Stimulated activated CD4-positive, alpha-beta T cell treated with anti-CD3 and anti-CD28 coated beads, Interleukin-12 subunit alpha, Interleukin-12 subunit beta, amount 100 ng/mL, for 4 hours (primary cell): ENCODE data around the gene HDAC4.

Experiments
- DNase-seq: peaks from one replicate; pipeline ENCODE4 v3.0.0-alpha.2; 2020

The HDAC4 gene

DNA sequence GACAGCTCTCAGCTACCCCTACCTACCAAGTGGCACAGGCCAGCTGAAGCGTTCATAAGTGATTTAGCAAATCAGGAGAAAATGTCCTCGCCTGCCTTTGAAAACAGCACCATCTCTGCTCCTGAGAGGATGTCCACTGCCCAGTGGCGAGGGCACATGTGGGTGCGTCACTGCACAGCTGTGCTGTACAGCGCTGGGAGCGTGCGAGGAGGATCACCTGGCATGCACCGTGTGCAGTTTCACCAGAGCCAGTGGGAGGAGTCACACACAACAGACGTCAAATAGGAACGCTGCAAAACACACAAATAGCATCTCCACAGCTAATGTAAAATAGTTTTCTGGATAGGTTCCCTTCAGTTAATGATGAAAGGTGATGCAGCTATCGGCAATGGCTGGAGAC, 154.1 kb downstream of the HDAC4 start:
- DNase-seq: no peak

- DNase-seq: no peak
Observed at GRCh38 chr2:239245872-239246721, 154.7 kb downstream of the HDAC4 start.

DNA sequence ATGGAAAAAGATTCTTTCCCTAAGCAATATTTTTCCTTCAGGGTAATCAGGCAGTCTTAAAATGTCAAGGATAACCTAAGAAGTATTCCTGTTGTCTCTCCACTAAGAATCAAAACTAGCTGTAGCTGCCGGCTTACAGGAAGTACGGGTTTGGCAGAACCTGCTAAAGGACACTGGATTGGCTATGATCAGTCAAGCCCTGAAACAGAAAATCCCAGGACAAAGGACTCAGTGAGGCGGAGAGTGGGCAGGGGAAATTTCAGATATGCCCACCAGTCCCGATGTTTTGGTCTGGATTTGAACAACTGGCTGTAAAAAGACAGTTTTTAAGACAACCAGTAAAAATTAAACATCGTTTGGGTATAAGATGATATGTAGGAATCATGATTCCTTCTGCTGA, 155.7 kb downstream of the HDAC4 start:
- DNase-seq: no peak

DNA sequence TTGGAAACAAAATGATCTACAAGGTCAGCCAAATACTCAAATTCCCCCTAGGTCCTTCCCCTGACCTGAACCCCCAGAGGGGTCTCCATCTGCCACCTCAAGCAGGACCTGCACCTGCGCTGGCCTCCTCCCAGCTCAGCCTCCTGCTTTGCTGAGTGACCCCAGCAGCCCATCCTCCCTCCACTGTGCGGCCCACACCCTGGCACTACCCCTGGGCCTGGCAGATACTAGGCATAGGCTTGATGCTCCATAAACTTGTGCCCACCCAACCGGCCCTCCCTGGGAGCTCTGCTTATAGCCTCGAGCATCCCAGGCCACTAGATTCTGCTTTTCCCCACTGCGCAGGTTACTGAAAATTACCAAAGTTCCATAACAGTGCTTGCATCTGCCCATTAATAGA, 156.2 kb downstream of the HDAC4 start:
- no peak for DNase-seq

GRCh38 chr2:239241431-239241960, 159.3 kb downstream of the HDAC4 start:
- no peak for DNase-seq

DNA sequence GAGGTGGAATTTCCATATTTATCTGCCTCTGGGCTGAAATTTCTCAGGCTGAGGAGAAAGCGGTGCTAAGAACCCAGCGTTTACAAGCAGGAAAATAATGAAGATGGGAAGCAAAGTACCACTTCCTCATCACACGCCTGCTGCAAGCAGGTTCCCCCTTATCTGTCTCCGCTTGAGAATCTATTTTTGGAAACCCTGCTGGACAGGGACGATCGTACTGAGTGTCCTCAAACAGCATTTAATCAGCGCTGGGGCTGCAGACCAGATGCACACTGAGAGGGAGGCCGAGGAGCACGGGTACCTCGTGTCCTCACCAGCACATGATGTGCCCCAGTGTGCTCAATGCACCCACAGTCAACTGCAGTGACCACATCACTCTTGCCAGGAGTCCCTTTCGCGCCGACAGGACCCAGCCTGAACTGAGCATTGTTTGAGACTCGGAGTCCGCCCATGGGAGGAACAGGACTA, 160.4 kb downstream of the HDAC4 start:
- DNase-seq: no peak

DNA sequence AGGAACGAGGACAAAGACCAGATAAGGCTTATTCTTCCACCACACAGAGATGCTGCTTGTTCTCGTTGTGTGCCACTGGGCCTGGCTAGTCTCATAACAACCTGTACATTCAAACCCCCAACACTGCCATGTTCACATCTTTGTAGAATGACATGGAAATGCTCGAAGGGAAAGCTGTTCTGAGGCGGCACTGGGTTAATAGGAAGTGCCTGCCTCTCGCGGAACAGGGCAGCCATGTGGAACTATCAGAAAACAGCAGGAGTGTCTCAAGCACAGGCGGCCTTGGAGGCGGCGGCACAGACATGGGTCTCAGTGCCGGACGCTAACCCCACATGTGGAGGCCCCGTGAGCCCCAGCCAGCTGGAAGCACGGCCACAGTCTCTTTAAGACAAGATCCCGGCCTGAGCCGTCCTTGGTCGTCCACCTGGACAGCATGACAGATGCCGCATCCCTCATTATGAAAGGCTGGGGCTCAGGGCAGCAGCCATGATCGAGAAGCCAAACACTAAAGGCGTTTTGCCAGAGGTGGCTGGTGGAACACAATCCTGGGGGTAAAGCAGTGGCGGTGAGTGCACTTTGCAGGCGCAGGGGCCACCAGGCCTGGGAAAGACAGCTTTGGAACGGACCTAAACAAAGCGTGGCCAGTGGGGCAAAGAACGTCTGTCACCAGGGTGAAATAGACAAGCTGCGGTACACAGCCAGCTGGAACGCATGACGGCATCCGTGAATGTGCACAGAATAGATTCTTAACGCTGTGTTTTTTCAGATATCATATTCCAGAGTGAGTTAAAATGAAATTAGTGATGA, 161.0 kb downstream of the HDAC4 start:
- DNase-seq: no peak

- DNase-seq: no peak
Observed at GRCh38 chr2:239238839-239239606, 161.8 kb downstream of the HDAC4 start.

GRCh38 chr2:239238381-239238780, 162.4 kb downstream of the HDAC4 start:
- no peak for DNase-seq

GRCh38 chr2:239236808-239237205, 164.0 kb downstream of the HDAC4 start:
- no peak for DNase-seq

DNA sequence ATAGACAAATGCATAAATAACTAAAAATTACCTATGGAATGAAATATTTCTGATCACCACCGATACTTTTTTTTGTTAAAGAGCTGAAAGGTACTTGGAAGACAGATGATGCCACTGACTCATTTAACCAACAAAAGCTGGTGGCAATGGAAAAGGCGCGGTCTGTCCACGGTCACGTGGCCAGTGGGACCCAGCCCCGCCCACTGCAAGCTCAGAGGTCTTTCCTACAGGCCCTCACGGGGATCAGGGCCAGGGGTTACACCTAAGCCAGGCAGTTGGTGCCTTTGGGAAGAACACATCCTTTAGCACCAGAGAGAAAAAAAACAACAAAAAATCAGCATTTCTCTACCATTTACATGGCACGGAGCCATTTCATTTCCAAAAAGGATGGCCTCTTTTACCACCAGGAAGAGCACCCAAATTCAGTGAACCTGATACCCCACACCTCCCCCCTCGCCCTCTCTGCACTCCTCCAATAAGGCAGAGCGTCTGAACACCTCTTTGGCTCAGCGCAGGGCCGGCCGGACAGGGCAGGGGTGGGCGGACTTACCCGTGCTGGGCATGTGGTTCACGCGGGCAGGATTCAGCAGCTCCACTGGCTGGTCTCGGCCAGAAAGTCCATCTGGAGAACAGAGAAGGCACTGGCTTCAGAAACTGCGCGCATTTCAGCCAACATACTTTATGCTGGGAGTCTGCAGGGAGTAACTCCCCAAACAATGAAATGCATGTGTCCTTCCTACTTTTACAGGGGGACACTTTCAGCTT, 164.6 kb downstream of the HDAC4 start:
- DNase-seq: no peak

- DNase-seq: no peak
Observed at GRCh38 chr2:239235311-239235710, 165.5 kb downstream of the HDAC4 start.

- no peak for DNase-seq
Observed at GRCh38 chr2:239234191-239235175, 166.3 kb downstream of the HDAC4 start.

DNA sequence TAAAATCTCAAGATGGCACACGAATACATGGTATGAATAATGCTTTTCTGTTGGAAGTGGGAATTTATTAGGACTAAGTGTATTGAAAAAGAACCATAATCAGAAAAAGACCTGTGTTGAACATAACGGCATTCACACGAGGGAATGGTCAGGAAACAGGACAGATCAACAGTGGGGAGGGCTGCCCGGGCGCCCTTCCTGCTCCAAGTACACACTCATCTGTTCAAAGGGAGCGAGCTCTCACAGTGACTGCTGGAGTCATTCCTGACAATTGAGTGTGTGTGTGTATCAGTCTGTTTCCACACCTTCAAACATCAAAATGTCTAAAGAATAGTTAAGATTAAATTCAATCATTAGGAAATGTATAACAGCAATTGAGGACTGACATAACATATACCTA, 167.2 kb downstream of the HDAC4 start:
- no peak for DNase-seq

GRCh38 chr2:239232195-239232578, 168.6 kb downstream of the HDAC4 start:
- no peak for DNase-seq

- DNase-seq: no peak
Observed at GRCh38 chr2:239231231-239232194, 169.3 kb downstream of the HDAC4 start.

- no peak for DNase-seq
Observed at GRCh38 chr2:239230318-239231052, 170.3 kb downstream of the HDAC4 start.

GRCh38 chr2:239229545-239230279, 171.1 kb downstream of the HDAC4 start:
- no peak for DNase-seq
